Sigmoid colon (tissue), 7 donors: Measurements from ENCODE around the gene VSTM2L. TPM values are rescaled to one million over a fixed set of nuclear protein-coding genes. Genes with fewer than 3 reads are reported as not detected.

Experiments used
- DNase-seq: peaks from one replicate; pipeline ENCODE4 v3.0.0-alpha.2; 2019
- H3K27ac ChIP-seq, 4 donors: fragments of 200-600 bp; sonication (generic); one replicate each; pipeline ENCODE4 v1.5.1; 2016 to 2019; ENCODE audit warnings: mild to moderate bottlenecking in 1 of 4
- H3K27me3 ChIP-seq, 3 donors: fragments of 200-600 bp; sonication (generic); one replicate each; pipeline ENCODE4 v1.5.1; 2019; ENCODE audit warnings: mild to moderate bottlenecking in 1 of 3
- H3K36me3 ChIP-seq, 4 donors: fragments of 200-600 bp; sonication (generic); one replicate each; pipeline ENCODE4 v1.5.1; 2016 to 2019
- H3K4me1 ChIP-seq, 4 donors: fragments of 200-600 bp; sonication (generic); one replicate each; pipeline ENCODE4 v1.5.1; 2017 to 2019
- H3K4me3 ChIP-seq, 4 donors: fragments of 200-600 bp; sonication (generic); one replicate each; pipeline ENCODE4 v1.5.1; 2017 to 2019; ENCODE audit warnings: mild to moderate bottlenecking in 2 of 4, moderate library complexity in 1 of 4
- H3K9me3 ChIP-seq, 4 donors: fragments of 200-600 bp in 3 of 4; sonication (generic) in 3 of 4; one replicate each; pipeline versions ENCODE4 v1.5.1 to v1.6.1; 2013 to 2019
- CTCF ChIP-seq, 4 experiments: fragments of 450-650 bp in 3 of 4; fragments of 200-600 bp in 1 of 4; IDR thresholded peaks; one replicate each; pipeline ENCODE4 v1.5.1; 2016 to 2019; ENCODE audit warnings: antibody characterized with exemption in 4 of 4, mild to moderate bottlenecking in 3 of 4, moderate library complexity in 2 of 4
- EP300 ChIP-seq, 4 donors: sonication (generic); formaldehyde crosslinking; IDR thresholded peaks; one replicate each; pipeline ENCODE4 v1.6.1; 2017; ENCODE audit warnings: antibody characterized with exemption in 4 of 4
- POLR2A ChIP-seq, 2 donors: fragments of 450-650 bp; IDR thresholded peaks; one replicate each; pipeline ENCODE4 v1.6.1; 2016; ENCODE audit warnings: antibody characterized with exemption in 2 of 2, mild to moderate bottlenecking in 2 of 2, moderate library complexity in 2 of 2
- POLR2AphosphoS5 ChIP-seq, 4 donors: sonication (generic); formaldehyde crosslinking; IDR thresholded peaks; one replicate each; pipeline ENCODE4 v1.6.1; 2017; ENCODE audit warnings: antibody characterized with exemption in 4 of 4
- WGBS, 2 donors: extraction: QIAGEN DNeasy Blood & Tissue Kit; methylation state at CpG; one replicate each; pipeline ENCODE4 v1.1.7; 2013; 5-methylcytosine and 5-hydroxymethylcytosine counted together
- intact Hi-C: fragments of 100-400 bp; cut with DNase I; formaldehyde crosslinking; loops from one replicate; pipeline ENCODE4 v1.15.1; 2023
- polyA plus RNA-seq, 3 donors: library from polyadenylated mRNA; stranded (reverse); fragments of 200-250 nt; gene quantifications; one replicate each; pipeline ENCODE4 v1.2.3, GENCODE V29; 2013
- total RNA-seq, 4 donors: library from RNA; depleted of rRNA; stranded (reverse); fragments of >200 nt; gene quantifications; one replicate each; pipeline ENCODE4 v1.1.0, GENCODE V29; 2016
- donor health status: healthy with polysubstance abuse.
- donor health status: Bipolar disorder and iron deficiency.
- donor health status: healthy.

Gene VSTM2L
- total and polyA plus RNA-seq, 7 donors = 1.5 to 3.4 (median 2.5) TPM; not detected in 2

DNA sequence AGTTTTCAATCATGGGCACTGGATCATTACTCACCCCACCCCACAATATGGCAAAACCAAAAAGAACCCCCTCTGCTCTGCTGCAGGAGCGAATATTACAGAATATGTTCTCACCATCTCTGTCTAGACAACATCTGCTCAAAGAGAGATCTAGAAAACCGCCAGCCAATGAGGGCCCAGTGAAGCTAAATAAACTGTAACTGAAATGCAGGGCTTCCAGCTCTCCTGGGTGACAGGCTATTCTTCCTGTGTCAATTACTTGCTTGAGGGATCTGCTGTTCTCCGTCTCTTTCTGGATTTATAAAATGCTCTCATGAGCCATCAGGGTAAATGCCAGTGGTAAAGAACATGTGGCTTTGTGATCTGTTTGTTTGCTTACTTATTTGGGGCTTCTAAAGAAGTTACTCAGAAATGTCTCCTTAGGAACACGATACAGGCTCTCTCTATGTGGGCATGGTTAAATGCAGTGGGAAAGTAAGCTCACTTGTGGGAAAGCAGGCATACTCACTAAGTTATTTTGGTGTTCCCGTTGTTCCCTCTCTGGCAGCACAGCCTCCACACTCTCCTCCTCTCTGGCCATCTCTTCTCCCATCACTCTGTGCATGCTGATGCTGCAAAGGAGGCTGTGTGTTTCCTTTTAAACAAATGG lies 85.5 kb downstream of the VSTM2L start:
- peak overlapping the region in 1 of 4 donors; percentile 68 for H3K27ac ChIP-seq

GRCh38 chr20:37989601-37990295 lies 86.8 kb downstream of the VSTM2L start:
- no peaks in the 10 kb centered on the region for H3K27me3 ChIP-seq
- peak overlapping the region in 1 of 4 donors; percentile 63 for H3K27ac ChIP-seq
- no peak overlapping the region for H3K4me3 ChIP-seq
- intact Hi-C loops = loop anchor here (5.0 kb wide), 3 partner anchors 87 to 297 kb away; partner anchors contain the start of genes CTNNBL1 and VSTM2L
- DNase-seq = no peak
- TF ChIP-seq POLR2AphosphoS5 (IDR thresholded peaks at IDR 0.05) (no peak), EP300 (IDR thresholded peaks at IDR 0.05) (no peak), CTCF (IDR thresholded peaks at IDR 0.05) (no peak), POLR2A (IDR thresholded peaks at IDR 0.05) (no peak)
- 37 to 64% methylated on average over 7 of the region's 7 CpGs for WGBS, 2 donors
- no peaks in the 10 kb centered on the region for H3K9me3 ChIP-seq
- H3K4me1 ChIP-seq = peaks cover 0 to 40% (median 29%) of the 10 kb centered on the region in 4 donors
- peaks cover 0 to 38% (median 8%) of the 10 kb centered on the region in 4 donors for H3K36me3 ChIP-seq

More for the DNA sequence above, 85.5 kb downstream of the VSTM2L start:
- no peaks in the 10 kb centered on the region for H3K9me3 ChIP-seq
- intact Hi-C loops = no loop called here
- TF ChIP-seq CTCF (IDR thresholded peaks at IDR 0.05) = no peak
- no peak for TF ChIP-seq POLR2AphosphoS5 (IDR thresholded peaks at IDR 0.05)
- no peak for TF ChIP-seq EP300 (IDR thresholded peaks at IDR 0.05)
- no peak for TF ChIP-seq POLR2A (IDR thresholded peaks at IDR 0.05)
- DNase-seq = no peak
- no peak overlapping the region for H3K4me3 ChIP-seq
- peaks cover 0 to 27% (median 8%) of the 10 kb centered on the region in 4 donors for H3K36me3 ChIP-seq
- 89 to 91% methylated on average over 5 of the region's 5 CpGs for WGBS, 2 donors
- H3K4me1 ChIP-seq = peaks cover 0 to 37% (median 27%) of the 10 kb centered on the region in 4 donors
- no peaks in the 10 kb centered on the region for H3K27me3 ChIP-seq

- 36 to 40% methylated on average over 10 of the region's 10 CpGs for WGBS, 2 donors
- Histone ChIP-seq H3K27ac (peak overlapping the region in 1 of 4 donors; percentile 63), H3K4me1 (peaks cover 0 to 40% (median 31%) of the 10 kb centered on the region in 4 donors), H3K27me3 (no peaks in the 10 kb centered on the region), H3K36me3 (peaks cover 0 to 47% (median 8%) of the 10 kb centered on the region in 4 donors), H3K9me3 (no peaks in the 10 kb centered on the region), H3K4me3 (no peak overlapping the region)
- DNase-seq = no peak
- intact Hi-C loops = loop anchor here (5.0 kb wide), 3 partner anchors 88 to 298 kb away; partner anchors contain the start of genes CTNNBL1 and VSTM2L
- TF ChIP-seq POLR2A (IDR thresholded peaks at IDR 0.05) = no peak
- TF ChIP-seq EP300 (IDR thresholded peaks at IDR 0.05) = no peak
- TF ChIP-seq POLR2AphosphoS5 (IDR thresholded peaks at IDR 0.05) = no peak
- TF ChIP-seq CTCF (IDR thresholded peaks at IDR 0.05) = no peak
Observed at GRCh38 chr20:37990571-37991151, 87.7 kb downstream of the VSTM2L start.

DNA sequence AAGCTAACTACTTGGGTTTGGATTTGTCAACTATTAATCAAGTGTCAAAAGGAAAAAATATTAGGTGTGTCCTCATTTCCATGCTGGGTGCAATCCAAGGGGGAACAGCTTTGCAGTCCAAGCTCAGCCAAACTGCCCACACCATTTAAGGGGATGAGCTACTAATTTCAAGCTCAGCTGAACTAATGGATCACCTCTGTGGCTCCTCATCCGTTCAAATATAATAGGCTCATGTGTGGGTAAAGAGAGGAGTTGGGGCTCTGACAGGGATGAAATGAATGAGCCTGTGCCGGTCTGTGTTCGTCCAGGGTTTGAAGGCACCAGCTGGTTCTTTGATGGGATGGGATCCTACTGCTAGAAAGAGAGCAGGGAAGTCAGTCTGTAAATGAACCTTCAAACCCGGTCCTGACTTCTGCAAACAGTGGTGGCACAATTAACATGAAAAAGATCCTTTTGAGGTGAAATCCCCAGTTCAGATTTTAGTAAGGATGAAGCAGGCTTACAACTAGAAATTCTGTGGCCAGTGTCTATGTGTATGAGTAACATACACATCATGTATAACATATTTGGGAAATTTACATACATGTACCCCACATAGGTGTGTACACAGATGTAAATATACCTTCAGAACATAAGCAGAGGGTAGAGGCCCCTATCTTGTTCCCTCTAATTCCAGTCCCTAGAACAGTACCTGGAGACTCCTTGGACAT lies 88.4 kb downstream of the VSTM2L start:
- 88 to 90% methylated on average over 4 of the region's 4 CpGs for WGBS, 2 donors
- no peaks in the 10 kb centered on the region for H3K9me3 ChIP-seq
- peaks cover 0 to 54% (median 8%) of the 10 kb centered on the region in 4 donors for H3K36me3 ChIP-seq
- no peak for DNase-seq
- H3K4me3 ChIP-seq = no peak overlapping the region
- H3K4me1 ChIP-seq = peaks cover 0 to 36% (median 36%) of the 10 kb centered on the region in 4 donors
- H3K27me3 ChIP-seq = no peaks in the 10 kb centered on the region
- peak overlapping the region in 1 of 4 donors; percentile 63 for H3K27ac ChIP-seq
- TF ChIP-seq EP300 (IDR thresholded peaks at IDR 0.05) (no peak), POLR2AphosphoS5 (IDR thresholded peaks at IDR 0.05) (no peak), CTCF (IDR thresholded peaks at IDR 0.05) (no peak), POLR2A (IDR thresholded peaks at IDR 0.05) (no peak)
- intact Hi-C loops = loop anchor here (5.0 kb wide), 3 partner anchors 89 to 299 kb away; partner anchors contain the start of genes CTNNBL1 and VSTM2L
